Measurements from ENCODE around the gene SDCBP2. TPM values are rescaled to one million over a fixed set of nuclear protein-coding genes. Genes with fewer than 3 reads are reported as not detected.

Gene SDCBP2
- total and polyA plus RNA-seq, 2 of the 8 experiments (the other 6 are each of a cell fraction or from before 2014, with no cell fraction given): 4.2 to 6.7 TPM

DNA sequence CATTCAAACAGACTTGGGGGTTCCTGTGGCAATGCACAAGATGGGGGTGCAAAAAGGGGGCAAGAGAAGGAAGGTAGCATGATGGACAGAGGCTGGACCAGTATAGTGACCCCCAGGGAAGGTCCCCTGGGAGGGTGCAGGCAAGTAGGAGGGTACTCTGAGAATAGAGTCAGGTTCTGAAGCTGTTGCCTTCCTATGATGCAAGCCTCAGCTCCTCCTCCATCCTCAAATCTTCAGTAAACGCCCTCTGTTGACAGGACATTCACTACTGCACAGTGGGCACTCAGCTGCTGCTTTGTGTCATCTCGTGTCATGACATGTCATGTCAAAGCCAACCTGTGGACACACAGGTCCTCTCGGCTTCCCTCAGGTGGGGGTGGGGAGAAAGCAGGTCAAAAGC lies 5.8 kb upstream of the SDCBP2 start:
- Histone ChIP-seq H4K91ac (replicated peaks; ENCODE audit: insufficient read length, low read length) (no peak overlapping the region), H3K23me2 (ENCODE audit: low read depth, low read length) (no peaks in the 10 kb centered on the region), H2AK5ac (ENCODE audit: low read depth, low read length) (no peak overlapping the region), H4K5ac (ENCODE audit: insufficient read length, low read depth, low read length) (no peak overlapping the region), H3K9ac (replicated peaks in 1 of 4; ENCODE audit: extremely low read depth in 1 of 4, low read depth in 3 of 4, low read length in 3 of 4) (no peak overlapping the region), H3K4ac (replicated peaks; ENCODE audit: insufficient read length, low read depth, low read length) (peak overlapping the region; percentile 42), H2AFZ (ENCODE audit: low read length) (no peak overlapping the region), H3K79me2 (ENCODE audit: control insufficient read depth in 1 of 2, insufficient read depth in 2 of 2, low read length in 2 of 2) (peaks cover 3 to 9% of the 10 kb centered on the region in 2 experiments; a peak in 1 of 4 replicates), H4K20me1 (replicated peaks in 1 of 2; ENCODE audit: control insufficient read depth in 1 of 2, insufficient read depth in 2 of 2, low read length in 2 of 2) (peaks cover 7 to 27% of the 10 kb centered on the region in 2 experiments), H2BK15ac (ENCODE audit: low read length) (no peak overlapping the region), H3K36me3 (ENCODE audit: control insufficient read depth in 2 of 4, insufficient read depth in 4 of 4, low read length in 3 of 4) (peaks cover 0 to 3% (median 0%) of the 10 kb centered on the region in 4 experiments; a peak in 1 of 8 replicates), H3K23ac (ENCODE audit: insufficient read length) (no peak overlapping the region), H3K27ac (ENCODE audit: low read depth, low read length) (no peak overlapping the region), H3K4me2 (ENCODE audit: insufficient read depth in 1 of 2, low read depth in 2 of 2, low read length in 2 of 2) (no peak overlapping the region), H2BK120ac (replicated peaks; ENCODE audit: low read depth, low read length) (no peak overlapping the region), H3K27me3 (replicated peaks in 1 of 4; ENCODE audit: control insufficient read depth in 3 of 4, extremely low read depth in 1 of 4, insufficient read depth in 3 of 4, low read length in 3 of 4) (no peaks in the 10 kb centered on the region), H3K56ac (replicated peaks; ENCODE audit: insufficient read length, low read depth, low read length) (peak overlapping the region; percentile 14), H2BK20ac (ENCODE audit: low read length) (no peak overlapping the region), H2BK12ac (ENCODE audit: low read depth, low read length) (no peak overlapping the region), H2BK5ac (ENCODE audit: low read depth, low read length) (no peak overlapping the region), H3K14ac (ENCODE audit: insufficient read length) (no peak overlapping the region), H3K79me1 (ENCODE audit: low read depth, low read length) (peaks cover 10% of the 10 kb centered on the region), H3K18ac (ENCODE audit: extremely low read depth, low read length) (no peak overlapping the region), H3K4me3 (ENCODE audit: extremely low read depth in 1 of 4, insufficient read depth in 2 of 4, low read depth in 3 of 4, low read length in 4 of 4) (no peak overlapping the region), H3K4me1 (replicated peaks in 1 of 4; ENCODE audit: control insufficient read depth in 3 of 4, insufficient read depth in 4 of 4, low read length in 3 of 4) (peaks cover 0 to 2% (median 0%) of the 10 kb centered on the region in 4 experiments; a peak in 3 of 7 replicates), H3K9me3 (ENCODE audit: insufficient read depth in 2 of 2, low read depth in 1 of 2, low read length in 1 of 2) (no peaks in the 10 kb centered on the region), H4K8ac (ENCODE audit: extremely low read depth, insufficient read depth, low read length) (no peak overlapping the region)
- POLR2A ChIA-PET (ENCODE audit: partially characterized antibody): interaction anchor here (0.6 to 2.4 kb wide), 3 partner anchors 9 to 480 kb away, joined by 3 to 13 read pairs (median 3); no protein-coding TSS in a partner anchor
- 72% methylated on average over 3 of the region's 3 CpGs; no CpG with 5 or more reads in 1 of the 2 experiments for WGBS, 2 experiments (ENCODE audit: extremely low coverage in 1 of 2, insufficient coverage in 1 of 2, insufficient read length in 1 of 2, insufficient replicate concordance in 2 of 2, low coverage in 1 of 2, low lambda C conversion rate in 2 of 2, missing lambda C conversion rate in 1 of 2)
- FAIRE-seq: no peak
- peak in 1 of 2 experiments; percentile 39 for DNase-seq (ENCODE audit: low read depth in 1 of 2, low spot score in 2 of 2)
- CTCF ChIA-PET (ENCODE audit: partially characterized antibody): interaction anchor here (0.8 to 2.4 kb wide), 3 partner anchors 16 to 63 kb away, joined by 3 to 7 read pairs (median 4); no protein-coding TSS in a partner anchor
- TF ChIP-seq HDAC2 (IDR thresholded peaks at IDR 0.05; ENCODE audit: borderline replicate concordance in 1 of 2, low read depth in 2 of 2, low read length in 2 of 2) (no peak), POLR2A (IDR thresholded peaks at IDR 0.05; ENCODE audit: control extremely low read depth in 1 of 2, low read depth in 2 of 2, low read length in 2 of 2) (no peak), BRCA1 (IDR thresholded peaks at IDR 0.05; ENCODE audit: low read depth, low read length) (no peak), KDM5A (IDR thresholded peaks at IDR 0.05; ENCODE audit: low read length) (no peak), CTCF (IDR thresholded peaks at IDR 0.05; ENCODE audit: control extremely low read depth in 1 of 3, insufficient read depth in 1 of 3, low read depth in 1 of 3, low read length in 3 of 3) (peak in 1 of 3 experiments; percentile 18; a peak in 1 of 4 replicates), NANOG (IDR thresholded peaks at IDR 0.05; ENCODE audit: insufficient read depth, low read depth, low read length, poor library complexity, severe bottlenecking) (no peak), CEBPB (IDR thresholded peaks at IDR 0.05; ENCODE audit: low read depth, low read length) (peak; percentile 33; the same call in 1 of the 2 replicates), HDAC6 (IDR thresholded peaks at IDR 0.05; ENCODE audit: low read depth, low read length) (no peak)
- TF ChIP-seq, protein P1, sequence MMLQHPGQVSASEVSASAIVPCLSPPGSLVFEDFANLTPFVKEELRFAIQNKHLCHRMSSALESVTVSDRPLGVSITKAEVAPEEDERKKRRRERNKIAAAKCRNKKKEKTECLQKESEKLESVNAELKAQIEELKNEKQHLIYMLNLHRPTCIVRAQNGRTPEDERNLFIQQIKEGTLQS (IDR thresholded peaks at IDR 0.05; ENCODE audit: insufficient read depth, low read depth, low read length): no peak

Data from H1 (cell line).